ENCODE measurements around the gene FZD10. TPM values are rescaled to one million over a fixed set of nuclear protein-coding genes. Genes with fewer than 3 reads are reported as not detected.

Gene FZD10
- total and polyA plus RNA-seq, 12 donors = 0.07 to 0.44 (median 0.14) TPM; not detected in 3

- H3K27ac ChIP-seq = no peak overlapping the region
- H3K4me3 ChIP-seq = no peak overlapping the region
- no peak for TF ChIP-seq CTCF (IDR thresholded peaks at IDR 0.05)
- no peak for TF ChIP-seq POLR2A (IDR thresholded peaks at IDR 0.05)
- WGBS, 4 donors = 53 to 58% (median 55%) methylated on average over 16 of the region's 16 CpGs
- intact Hi-C loops (cut with DNase I) = no loop called here
- H3K36me3 ChIP-seq (replicated peaks in 1 of 2) = no peaks in the 10 kb centered on the region
- no peak for DNase-seq
- peaks cover 4% of the 10 kb centered on the region for H3K27me3 ChIP-seq
- H3K9me3 ChIP-seq (replicated peaks in 1 of 3) = no peaks in the 10 kb centered on the region
- H3K4me1 ChIP-seq (replicated peaks in 1 of 2) = no peaks in the 10 kb centered on the region
These were observed 52.6 kb downstream of the FZD10 start for GRCh38 chr12:130214686-130215395.

Other genes with a start within 250 kb of the FZD10 start
- gene PIWIL1, start 175.4 kb downstream of the FZD10 start, total RNA-seq = under 1 TPM in 4 of 9 donors, not detected in 5; 0.20 to 0.39 (median 0.34) TPM
- under 1 TPM; 0.08 to 0.11 (median 0.10) TPM for gene PIWIL1, start 175.4 kb downstream of the FZD10 start, polyA plus RNA-seq

Data from adrenal gland (tissue), 12 donors.